Ishikawa (cell line): ENCODE results near the gene CREG2.

ENCODE experiments used
- CEBPB ChIP-seq: IDR thresholded peaks from 2 replicates; pipeline ENCODE4 v1.6.1; 2012
- CREB1 ChIP-seq: IDR thresholded peaks from 2 replicates; pipeline ENCODE4 v1.6.1; 2012; ENCODE audit warnings: low read depth
- EGR1 ChIP-seq: IDR thresholded peaks from 2 replicates; pipeline ENCODE4 v1.6.1; 2012
- EP300 ChIP-seq: IDR thresholded peaks from 2 replicates; pipeline ENCODE4 v1.6.1; 2012; ENCODE audit warnings: borderline replicate concordance
- FOXM1 ChIP-seq: IDR thresholded peaks from 2 replicates; pipeline ENCODE4 v1.6.1; 2012; ENCODE audit warnings: low read depth, borderline replicate concordance
- NFIC ChIP-seq: IDR thresholded peaks from 2 replicates; pipeline ENCODE4 v1.6.1; 2012
- RAD21 ChIP-seq: IDR thresholded peaks from 2 replicates; pipeline ENCODE4 v1.6.1; 2012; ENCODE audit warnings: low read depth
- REST ChIP-seq: IDR thresholded peaks from 2 replicates; pipeline ENCODE4 v1.6.1; 2012; ENCODE audit warnings: low read depth, mild to moderate bottlenecking
- TAF1 ChIP-seq: IDR thresholded peaks from 2 replicates; pipeline ENCODE4 v1.6.1; 2012; ENCODE audit warnings: low read depth, mild to moderate bottlenecking
- TCF12 ChIP-seq: IDR thresholded peaks from 2 replicates; pipeline ENCODE4 v1.6.1; 2012; ENCODE audit warnings: low read depth
- TEAD4 ChIP-seq: IDR thresholded peaks from 2 replicates; pipeline ENCODE4 v1.6.1; 2012
- USF1 ChIP-seq: IDR thresholded peaks from 2 replicates; pipeline ENCODE4 v1.6.1; 2012
- YY1 ChIP-seq: IDR thresholded peaks from 2 replicates; pipeline ENCODE4 v1.6.1; 2012; ENCODE audit warnings: low read depth
- ZBTB7A ChIP-seq: IDR thresholded peaks from 2 replicates; pipeline ENCODE4 v1.6.1; 2012; ENCODE audit warnings: low read depth
- TF ChIP-seq, protein P1 (sequence below): IDR thresholded peaks from 2 replicates; pipeline ENCODE4 v1.6.1; 2012

The CREG2 gene

DNA sequence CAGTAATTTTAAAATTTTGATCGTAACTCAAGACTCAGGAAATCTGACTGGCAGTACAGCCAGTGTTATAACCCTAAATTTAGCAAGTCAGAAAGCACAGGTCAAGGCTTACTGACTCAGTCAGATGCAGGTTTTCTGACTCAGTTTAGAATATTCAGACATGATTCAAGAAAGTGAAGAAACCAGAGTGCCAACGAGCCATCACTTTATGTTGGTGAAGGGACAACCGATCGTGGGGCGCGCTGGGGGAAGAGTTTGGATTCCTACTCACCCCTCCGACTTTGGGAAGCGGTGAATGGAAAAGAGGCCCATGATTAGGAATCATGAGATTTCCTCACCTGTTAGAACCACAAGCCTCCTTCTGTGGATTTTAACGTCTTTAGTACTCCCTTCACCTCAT is 79.8 kb downstream of the CREG2 start:
- TF ChIP-seq CEBPB (no peak), USF1 (no peak), NFIC (no peak), FOXM1 (no peak), REST (no peak), ZBTB7A (no peak), RAD21 (no peak), EGR1 (no peak)
- TF ChIP-seq, protein P1, sequence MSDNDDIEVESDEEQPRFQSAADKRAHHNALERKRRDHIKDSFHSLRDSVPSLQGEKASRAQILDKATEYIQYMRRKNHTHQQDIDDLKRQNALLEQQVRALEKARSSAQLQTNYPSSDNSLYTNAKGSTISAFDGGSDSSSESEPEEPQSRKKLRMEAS = no peak

DNA sequence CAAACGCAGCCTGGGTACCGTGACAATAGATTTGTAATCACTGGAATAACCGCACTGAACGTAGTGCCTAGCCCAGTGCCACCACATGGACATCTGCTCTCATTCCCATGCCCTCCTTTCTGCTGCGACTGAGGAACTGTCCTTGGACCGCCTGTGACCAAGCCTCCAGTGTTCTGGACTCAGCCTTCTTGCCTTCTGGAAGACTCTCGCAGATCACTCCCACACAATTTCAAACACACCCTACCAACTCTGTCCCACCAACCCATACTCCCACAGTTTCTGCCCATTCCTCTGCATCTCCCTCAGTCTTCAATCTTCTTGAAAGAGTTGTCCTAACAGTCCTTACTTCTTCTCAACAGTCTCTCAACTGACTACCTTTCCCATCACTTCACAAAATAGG is 80.9 kb downstream of the CREG2 start:
- TF ChIP-seq RAD21 = no peak
- no peak for TF ChIP-seq ZBTB7A
- TF ChIP-seq CREB1 = no peak

DNA sequence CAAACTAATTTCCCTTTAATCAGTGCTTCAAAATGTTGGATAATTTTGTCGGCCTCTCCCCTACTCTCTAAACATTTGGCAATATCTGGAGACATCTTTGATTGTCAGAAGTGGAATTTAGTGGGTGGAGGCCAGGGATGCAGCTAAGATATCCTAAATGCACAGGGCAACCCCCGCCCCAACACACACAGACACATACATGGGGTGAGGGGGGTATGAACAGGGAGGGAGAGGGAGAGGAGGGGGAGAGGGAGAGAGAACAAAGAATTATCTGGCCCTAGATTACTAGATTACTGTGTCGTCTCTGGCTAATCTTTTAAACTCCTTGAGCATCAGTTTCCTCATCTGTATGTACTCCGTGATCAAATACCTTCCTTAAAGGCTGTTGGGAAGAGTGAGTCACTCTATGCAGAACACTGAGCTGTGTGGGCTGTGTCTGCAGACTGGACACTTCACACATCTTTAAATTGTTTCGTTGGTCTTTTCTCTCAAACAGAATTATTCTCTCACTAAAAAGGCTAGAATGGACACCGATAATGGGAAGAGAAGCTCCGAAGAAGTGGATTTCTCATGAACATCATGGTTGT is 81.7 kb downstream of the CREG2 start:
- TF ChIP-seq CEBPB (no peak), TAF1 (no peak), FOXM1 (no peak), USF1 (no peak), TCF12 (no peak), YY1 (no peak), NFIC (no peak), RAD21 (no peak), ZBTB7A (no peak), EP300 (no peak), REST (no peak), EGR1 (no peak)
- TF ChIP-seq, protein P1 = no peak

DNA sequence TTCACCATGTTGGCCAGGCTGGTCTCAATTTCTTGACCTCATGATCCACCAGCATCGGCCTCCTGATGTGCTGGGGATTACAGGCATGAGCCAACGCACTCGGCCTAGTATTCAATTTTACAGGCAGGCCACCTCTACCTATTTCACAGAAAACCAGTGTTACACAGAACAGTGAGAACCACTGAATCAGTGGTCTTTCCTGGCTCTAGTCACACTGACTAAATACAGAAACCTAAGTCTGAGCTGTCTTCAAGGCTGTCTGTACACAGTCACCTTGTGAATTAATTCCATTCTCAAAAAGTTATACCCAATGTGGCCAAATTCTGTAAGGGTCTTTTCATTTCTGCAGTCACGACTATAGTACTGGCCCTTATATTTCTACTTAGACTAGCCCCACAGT is 82.3 kb downstream of the CREG2 start:
- TF ChIP-seq, protein P1 = no peak

DNA sequence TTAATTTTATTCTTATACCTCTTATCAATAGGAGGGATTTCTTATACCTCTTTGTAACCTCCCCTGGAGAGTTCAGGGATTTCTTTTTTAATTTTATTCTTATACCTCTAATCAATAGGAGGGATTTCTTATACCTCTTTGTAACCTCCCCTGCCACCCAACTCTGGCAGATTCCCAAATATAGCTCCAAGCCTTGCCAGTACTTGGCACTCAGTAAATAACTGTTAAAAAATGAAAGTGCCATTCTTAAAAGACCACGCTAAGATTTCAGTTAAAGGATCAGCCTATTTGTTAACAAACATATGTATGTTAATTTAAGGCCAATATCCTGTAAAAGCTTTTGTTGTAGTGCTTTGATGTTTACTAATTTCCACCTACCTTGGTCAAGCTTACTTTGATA is 83.6 kb downstream of the CREG2 start:
- TF ChIP-seq USF1 (no peak), FOXM1 (no peak), EGR1 (no peak), CEBPB (no peak)

- no peak for TF ChIP-seq CREB1
- TF ChIP-seq REST = no peak
- TF ChIP-seq FOXM1 = no peak
- TF ChIP-seq NFIC = no peak
- no peak for TF ChIP-seq TEAD4
- TF ChIP-seq EP300 = no peak
- no peak for TF ChIP-seq USF1
- no peak for TF ChIP-seq ZBTB7A
- no peak for TF ChIP-seq RAD21
- TF ChIP-seq, protein P1 = no peak
- TF ChIP-seq CEBPB = no peak
- TF ChIP-seq TAF1 = no peak
- TF ChIP-seq TCF12 = no peak
- TF ChIP-seq EGR1 = no peak
- no peak for TF ChIP-seq YY1
These were observed 85.3 kb downstream of the CREG2 start for GRCh38 chr2:101302016-101302415.
